ENCODE data around the gene PNPLA2. TPM values are rescaled to one million over a fixed set of nuclear protein-coding genes. Genes with fewer than 3 reads are reported as not detected.
A peak's percentile ranks its signal among the peaks of the same experiment; 100 is the strongest.

The PNPLA2 gene
- total RNA-seq, 5 donors from 2014 or later (not counting 1 experiment from before 2014, with no cell fraction given) = 172 to 212 (median 206) TPM

- H3K9me3 Mint-ChIP-seq = no peaks in the 10 kb centered on the region
- ChIA-PET POLR2A (interaction anchor here (0.6 to 0.7 kb wide), 4 partner anchors 10 to 561 kb away, joined by 3 to 8 read pairs (median 3); partner anchors contain the start of gene CEND1 (in 1 of the 2)), CTCF (interaction anchor here (0.5 to 1.8 kb wide), 2 partner anchors 10 to 28 kb away, joined by 4 to 6 read pairs; no protein-coding TSS in a partner anchor)
- Histone ChIP-seq H3K9me3 (no peaks in the 10 kb centered on the region), H3K36me3 (ENCODE audit: control insufficient read depth in 2 of 2, extremely low read depth in 1 of 2, insufficient read depth in 1 of 2, low read length in 1 of 2) (peaks cover 21 to 27% of the 10 kb centered on the region in 2 donors), H3K27me3 (replicated peaks in 1 of 2; ENCODE audit: control insufficient read depth in 2 of 2, extremely low read depth in 1 of 2, insufficient read depth in 2 of 2, low read length in 1 of 2) (no peaks in the 10 kb centered on the region), H3K4me1 (ENCODE audit: control insufficient read depth in 1 of 2, extremely low read depth in 1 of 2, insufficient read depth in 2 of 2, low read length in 2 of 2) (peaks cover 15 to 46% of the 10 kb centered on the region in 2 experiments), H3K4me3 (ENCODE audit: control insufficient read depth in 1 of 2, extremely low read depth in 1 of 2, low read length in 1 of 2) (peak within 1 kb of the TSS; percentile 85 to 97), H3K27ac (ENCODE audit: low read length) (peak within 1 kb of the TSS; percentile 97)
- DNase-seq (peak; percentile 93 to 99 (median 97)), ATAC-seq (replicated peaks in 1 of 4) (peak; percentile 84 to 87 (median 85))
- peaks cover 36 to 40% (median 39%) of the 10 kb centered on the region in 3 donors for H3K4me1 Mint-ChIP-seq
- H3K27me3 Mint-ChIP-seq = no peaks in the 10 kb centered on the region
- H3K36me3 Mint-ChIP-seq = peaks cover 20% of the 10 kb centered on the region
- WGBS (ENCODE audit: insufficient coverage) = under 1% methylated on average over 75 of the region's 81 CpGs
- peak within 1 kb of the TSS; percentile 89 to 91 (median 89) for H3K4me3 Mint-ChIP-seq
- peak within 1 kb of the TSS; percentile 94 to 99 for H3K27ac Mint-ChIP-seq
Observed at GRCh38 chr11:809287-810039, 9.3 kb upstream of the PNPLA2 start, which contains the start of gene RPLP2. TSS of gene RPLP2 (plus strand) at chr11:809967. CDS start at chr11:810235, 268 bp downstream.

- DNase-seq (no peak), ATAC-seq (replicated peaks in 1 of 4) (peak; percentile 10 to 17 (median 16))
- Histone ChIP-seq H3K27ac (ENCODE audit: low read length) (peak overlapping the region; percentile 61), H3K4me3 (ENCODE audit: control insufficient read depth in 1 of 2, extremely low read depth in 1 of 2, low read length in 1 of 2) (peak overlapping the region; percentile 70 to 97), H3K4me1 (ENCODE audit: control insufficient read depth in 1 of 2, extremely low read depth in 1 of 2, insufficient read depth in 2 of 2, low read length in 2 of 2) (peaks cover 13 to 41% of the 10 kb centered on the region in 2 experiments), H3K36me3 (ENCODE audit: control insufficient read depth in 2 of 2, extremely low read depth in 1 of 2, insufficient read depth in 1 of 2, low read length in 1 of 2) (peaks cover 21 to 27% of the 10 kb centered on the region in 2 donors), H3K27me3 (replicated peaks in 1 of 2; ENCODE audit: control insufficient read depth in 2 of 2, extremely low read depth in 1 of 2, insufficient read depth in 2 of 2, low read length in 1 of 2) (no peaks in the 10 kb centered on the region), H3K9me3 (no peaks in the 10 kb centered on the region)
- Mint-ChIP-seq H3K9me3 (no peaks in the 10 kb centered on the region), H3K4me3 (peak overlapping the region; percentile 89 to 91 (median 89)), H3K27me3 (no peaks in the 10 kb centered on the region), H3K4me1 (peaks cover 34 to 40% (median 38%) of the 10 kb centered on the region in 3 donors), H3K27ac (peak overlapping the region; percentile 94 to 99), H3K36me3 (peaks cover 20% of the 10 kb centered on the region)
- ChIA-PET CTCF (interaction anchor here (0.6 to 1.8 kb wide), 2 partner anchors 10 to 232 kb away, joined by 3 to 6 read pairs; no protein-coding TSS in a partner anchor), POLR2A (interaction anchor here (0.6 to 0.8 kb wide), 6 partner anchors 10 to 582 kb away, joined by 3 to 11 read pairs (median 3); partner anchors contain the start of gene CEND1 (in 1 of the 2))
- under 1% methylated on average over 53 of the region's 55 CpGs for WGBS (ENCODE audit: insufficient coverage)
Observed at GRCh38 chr11:810040-810567, 8.6 kb upstream of the PNPLA2 start.

GRCh38 chr11:811446-812245 is 7.1 kb upstream of the PNPLA2 start:
- ChIA-PET POLR2A (no interaction called here), CTCF (no interaction called here)
- H3K27ac ChIP-seq (ENCODE audit: low read length) = peak overlapping the region; percentile 61

GRCh38 chr11:812390-812789 is 6.3 kb upstream of the PNPLA2 start:
- H3K27me3 Mint-ChIP-seq = no peaks in the 10 kb centered on the region
- ChIA-PET CTCF (no interaction called here), POLR2A (no interaction called here)
- H3K4me3 Mint-ChIP-seq = peak overlapping the region in 2 of 3 donors; percentile 21 to 31
- peaks cover 33 to 40% (median 38%) of the 10 kb centered on the region in 3 donors for H3K4me1 Mint-ChIP-seq
- H3K9me3 ChIP-seq = no peaks in the 10 kb centered on the region
- H3K9me3 Mint-ChIP-seq = no peaks in the 10 kb centered on the region
- 95% methylated on average over 2 of the region's 3 CpGs for whole genome bisulfite sequencing (ENCODE audit: insufficient coverage)
- H3K36me3 ChIP-seq (ENCODE audit: control insufficient read depth in 2 of 2, extremely low read depth in 1 of 2, insufficient read depth in 1 of 2, low read length in 1 of 2) = peaks cover 21 to 27% of the 10 kb centered on the region in 2 donors
- H3K27me3 ChIP-seq (replicated peaks in 1 of 2; ENCODE audit: control insufficient read depth in 2 of 2, extremely low read depth in 1 of 2, insufficient read depth in 2 of 2, low read length in 1 of 2) = no peaks in the 10 kb centered on the region
- H3K27ac Mint-ChIP-seq = peak overlapping the region in 1 of 2 donors; percentile 16
- peaks cover 20% of the 10 kb centered on the region for H3K36me3 Mint-ChIP-seq
- peaks cover 13 to 35% of the 10 kb centered on the region in 2 experiments for H3K4me1 ChIP-seq (ENCODE audit: control insufficient read depth in 1 of 2, extremely low read depth in 1 of 2, insufficient read depth in 2 of 2, low read length in 2 of 2)
- no peak for ATAC-seq (replicated peaks in 1 of 4)
- no peak overlapping the region for H3K4me3 ChIP-seq (ENCODE audit: control insufficient read depth in 1 of 2, extremely low read depth in 1 of 2, low read length in 1 of 2)
- H3K27ac ChIP-seq (ENCODE audit: low read length) = no peak overlapping the region
- DNase-seq = no peak

More at GRCh38 chr11:811446-812245, 7.1 kb upstream of the PNPLA2 start:
- DNase-seq = no peak
- 59% methylated on average over 10 of the region's 14 CpGs for WGBS (ENCODE audit: insufficient coverage)
- H3K27me3 ChIP-seq (replicated peaks in 1 of 2; ENCODE audit: control insufficient read depth in 2 of 2, extremely low read depth in 1 of 2, insufficient read depth in 2 of 2, low read length in 1 of 2) = no peaks in the 10 kb centered on the region
- peak overlapping the region in 1 of 2 donors; percentile 41 for H3K4me3 ChIP-seq (ENCODE audit: control insufficient read depth in 1 of 2, extremely low read depth in 1 of 2, low read length in 1 of 2)
- peaks cover 20% of the 10 kb centered on the region for H3K36me3 Mint-ChIP-seq
- peak overlapping the region; percentile 89 to 91 (median 89) for H3K4me3 Mint-ChIP-seq
- ATAC-seq (replicated peaks in 1 of 4) = no peak
- H3K4me1 ChIP-seq (ENCODE audit: control insufficient read depth in 1 of 2, extremely low read depth in 1 of 2, insufficient read depth in 2 of 2, low read length in 2 of 2) = peaks cover 13 to 35% of the 10 kb centered on the region in 2 experiments
- H3K27me3 Mint-ChIP-seq = no peaks in the 10 kb centered on the region
- H3K4me1 Mint-ChIP-seq = peaks cover 33 to 40% (median 38%) of the 10 kb centered on the region in 3 donors
- no peaks in the 10 kb centered on the region for H3K9me3 ChIP-seq
- peaks cover 21 to 27% of the 10 kb centered on the region in 2 donors for H3K36me3 ChIP-seq (ENCODE audit: control insufficient read depth in 2 of 2, extremely low read depth in 1 of 2, insufficient read depth in 1 of 2, low read length in 1 of 2)
- peak overlapping the region; percentile 73 to 84 for H3K27ac Mint-ChIP-seq
- H3K9me3 Mint-ChIP-seq = no peaks in the 10 kb centered on the region

GRCh38 chr11:813072-813455 is 5.7 kb upstream of the PNPLA2 start:
- no peak for ATAC-seq (replicated peaks in 1 of 4)
- no peaks in the 10 kb centered on the region for H3K27me3 Mint-ChIP-seq
- ChIA-PET POLR2A (interaction anchor here in 1 of 2 donors (0.6 kb wide), 1 partner anchor 29 kb away, joined by 3 read pairs; no protein-coding TSS in a partner anchor), CTCF (no interaction called here)
- WGBS (ENCODE audit: insufficient coverage) = 94% methylated on average over 3 of the region's 6 CpGs
- DNase-seq = no peak
- H3K27ac ChIP-seq (ENCODE audit: low read length) = no peak overlapping the region
- H3K4me1 ChIP-seq (ENCODE audit: control insufficient read depth in 1 of 2, extremely low read depth in 1 of 2, insufficient read depth in 2 of 2, low read length in 2 of 2) = peaks cover 13 to 34% of the 10 kb centered on the region in 2 experiments
- H3K36me3 Mint-ChIP-seq = peaks cover 20% of the 10 kb centered on the region
- no peak overlapping the region for H3K4me3 ChIP-seq (ENCODE audit: control insufficient read depth in 1 of 2, extremely low read depth in 1 of 2, low read length in 1 of 2)
- H3K9me3 Mint-ChIP-seq = no peaks in the 10 kb centered on the region
- no peak overlapping the region for H3K4me3 Mint-ChIP-seq
- H3K27ac Mint-ChIP-seq = no peak overlapping the region
- peaks cover 30 to 35% (median 34%) of the 10 kb centered on the region in 3 donors for H3K4me1 Mint-ChIP-seq
- H3K27me3 ChIP-seq (replicated peaks in 1 of 2; ENCODE audit: control insufficient read depth in 2 of 2, extremely low read depth in 1 of 2, insufficient read depth in 2 of 2, low read length in 1 of 2) = no peaks in the 10 kb centered on the region
- peaks cover 21 to 27% of the 10 kb centered on the region in 2 donors for H3K36me3 ChIP-seq (ENCODE audit: control insufficient read depth in 2 of 2, extremely low read depth in 1 of 2, insufficient read depth in 1 of 2, low read length in 1 of 2)
- no peaks in the 10 kb centered on the region for H3K9me3 ChIP-seq
